NCI-H187 (cell line): ENCODE data around the gene SERPINB7.

Experiments used
- DNase-seq, 2 experiments: peaks; one replicate each; lab custom pipeline; 2025; lab: John Stamatoyannopoulos, UW

The SERPINB7 gene

DNA sequence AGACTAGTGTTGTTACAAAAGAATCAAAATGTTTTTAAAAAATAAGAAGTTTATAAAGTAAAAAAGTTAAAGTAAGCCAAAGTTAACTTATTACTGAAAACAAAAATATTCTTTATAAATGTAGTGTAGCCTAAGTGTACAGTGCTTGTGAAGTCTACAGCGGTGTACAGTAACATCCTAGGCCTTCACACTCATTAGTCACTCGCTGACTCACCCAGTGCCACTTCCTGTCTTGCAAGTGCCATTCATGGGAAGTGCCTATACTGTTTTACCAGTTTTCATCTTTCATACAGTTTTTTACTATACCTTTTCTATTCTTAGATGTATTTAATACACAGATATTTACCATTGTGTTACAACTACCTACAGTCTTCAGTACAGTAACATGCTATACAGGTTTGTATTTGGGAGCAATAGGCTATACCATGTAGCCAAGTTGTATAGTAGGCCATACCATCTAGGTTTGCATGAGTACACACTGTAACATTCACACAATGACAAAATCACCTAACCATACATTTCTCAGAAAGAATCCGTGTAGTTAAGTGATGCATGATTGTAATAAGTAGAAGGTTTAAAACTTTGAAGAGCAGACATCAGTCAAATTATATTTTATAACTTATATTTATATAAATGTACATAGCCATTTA lies 13.4 kb downstream of the SERPINB7 start:
- DNase-seq, result no peak

DNA sequence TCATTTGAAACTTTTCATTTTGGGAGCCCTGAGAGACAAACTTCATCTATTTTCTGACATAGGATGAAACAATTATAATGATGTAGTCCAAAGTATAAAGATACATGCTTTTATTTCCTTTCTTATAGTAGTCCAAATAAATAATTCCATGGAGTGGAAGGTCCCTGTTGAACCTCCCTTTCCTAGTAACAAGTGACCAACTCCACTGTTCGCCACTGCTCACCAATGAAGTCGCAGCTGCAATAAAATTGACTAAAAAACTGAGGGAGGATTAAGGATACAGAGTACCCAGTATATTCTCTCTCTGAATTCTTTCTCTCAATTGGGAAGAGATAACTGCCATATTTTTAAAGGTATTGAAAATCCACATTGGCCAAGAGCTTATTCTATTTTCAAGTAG lies 14.1 kb downstream of the SERPINB7 start:
- DNase-seq, result no peak

DNA sequence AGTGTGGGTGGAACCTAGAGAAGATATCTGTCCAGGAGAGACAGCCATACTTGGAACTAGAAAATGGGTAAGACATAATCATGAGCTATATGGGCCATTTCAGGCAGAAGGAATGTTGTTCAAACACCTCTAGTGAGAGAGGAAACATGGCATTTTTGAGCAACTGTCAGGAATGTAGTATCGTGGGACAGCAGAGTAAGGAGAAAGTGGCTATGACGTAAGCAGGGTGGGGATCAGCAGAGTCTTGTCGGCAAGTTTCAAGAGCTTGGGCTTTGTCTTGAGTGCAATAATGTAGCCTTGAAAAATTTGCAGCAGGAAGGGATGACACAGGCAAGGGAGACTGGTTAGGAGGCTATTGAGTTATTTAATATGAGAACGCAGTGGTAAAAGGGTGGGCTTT lies 20.4 kb downstream of the SERPINB7 start:
- DNase-seq, result no peak

DNA sequence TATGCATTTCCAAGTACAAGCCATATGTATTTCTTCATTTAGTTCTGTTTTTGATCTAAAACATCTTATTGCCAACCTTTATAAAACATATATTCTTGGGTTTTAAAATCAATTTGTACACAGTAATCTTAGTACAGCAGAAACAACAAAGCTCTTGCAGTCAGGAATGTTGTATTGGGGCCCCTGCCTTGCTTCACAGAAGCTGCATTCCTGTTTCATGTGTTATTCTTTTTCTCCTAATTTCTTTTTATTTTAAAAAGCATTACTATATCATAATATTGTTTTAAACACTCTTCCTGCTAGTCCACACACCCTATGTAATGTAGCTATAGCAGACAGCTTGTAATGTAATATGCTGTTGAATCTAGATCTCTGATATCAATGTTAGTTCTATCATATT lies 24.0 kb downstream of the SERPINB7 start:
- DNase-seq, result no peak

DNA sequence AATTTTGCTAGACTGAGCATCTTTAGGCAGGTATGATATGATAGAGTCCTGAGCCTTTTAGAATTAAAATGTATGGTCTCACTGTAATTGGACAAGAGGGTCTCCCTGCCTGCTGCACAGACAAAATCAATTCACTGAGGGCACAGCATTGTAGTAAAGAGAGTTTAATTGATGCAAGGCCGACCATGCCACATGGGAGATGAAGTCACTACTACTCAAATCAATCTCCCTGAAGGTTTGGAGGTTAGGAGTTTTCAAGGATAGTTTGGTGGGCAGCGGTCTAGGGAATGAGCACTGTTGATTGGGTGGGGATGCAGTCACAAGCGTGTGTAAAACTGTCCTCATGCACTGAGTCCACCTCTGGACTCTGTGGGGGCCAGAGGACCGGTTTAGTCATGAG lies 26.1 kb downstream of the SERPINB7 start:
- no peak for DNase-seq

DNA sequence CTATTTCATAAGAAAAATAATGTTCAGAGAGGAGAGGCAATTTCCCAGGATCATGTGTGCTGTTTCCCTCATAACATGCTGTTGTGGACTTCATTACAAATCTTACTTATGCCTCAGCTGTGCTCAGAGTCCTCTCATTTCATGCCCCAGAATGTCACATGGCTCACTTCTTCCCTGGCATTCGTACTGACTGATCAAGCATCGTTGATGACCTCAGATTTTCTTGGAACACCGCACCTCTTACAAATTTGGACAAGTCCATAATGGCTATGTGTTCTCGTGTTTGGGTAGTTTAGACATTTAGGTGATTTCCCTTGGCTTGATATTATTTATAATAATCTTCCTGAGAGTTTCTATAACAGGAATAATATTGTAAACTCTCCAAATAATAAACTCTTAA lies 32.9 kb downstream of the SERPINB7 start:
- DNase-seq, result no peak

DNA sequence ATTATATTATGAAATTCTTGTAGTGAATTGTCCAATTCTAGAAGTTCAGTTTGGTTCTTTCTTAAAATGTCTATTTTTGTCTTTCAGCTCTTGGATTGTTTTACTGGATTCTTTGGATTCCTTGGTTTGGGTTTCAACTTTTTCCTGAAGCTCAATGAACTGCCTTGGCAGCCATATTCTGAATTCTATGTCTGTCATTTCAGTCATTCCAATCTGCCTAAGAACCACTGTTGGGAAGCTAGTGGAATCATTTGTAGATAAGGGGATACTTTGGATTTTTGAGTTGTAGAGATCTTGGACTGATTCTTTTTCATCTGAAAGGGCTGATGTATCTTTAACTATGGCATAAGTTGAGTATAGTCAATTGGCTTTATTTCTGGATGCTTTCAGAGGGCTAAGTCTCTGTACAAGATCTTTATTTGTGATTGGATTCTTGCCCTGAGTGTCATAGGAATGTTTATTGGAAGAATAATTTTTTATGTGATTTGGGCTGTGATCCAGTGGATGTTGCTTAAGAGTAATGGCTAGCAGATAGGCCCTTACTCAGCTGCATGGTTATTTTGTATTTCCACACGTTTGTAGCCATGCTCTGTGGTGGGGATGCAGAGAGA lies 42.3 kb downstream of the SERPINB7 start:
- DNase-seq, result no peak

DNA sequence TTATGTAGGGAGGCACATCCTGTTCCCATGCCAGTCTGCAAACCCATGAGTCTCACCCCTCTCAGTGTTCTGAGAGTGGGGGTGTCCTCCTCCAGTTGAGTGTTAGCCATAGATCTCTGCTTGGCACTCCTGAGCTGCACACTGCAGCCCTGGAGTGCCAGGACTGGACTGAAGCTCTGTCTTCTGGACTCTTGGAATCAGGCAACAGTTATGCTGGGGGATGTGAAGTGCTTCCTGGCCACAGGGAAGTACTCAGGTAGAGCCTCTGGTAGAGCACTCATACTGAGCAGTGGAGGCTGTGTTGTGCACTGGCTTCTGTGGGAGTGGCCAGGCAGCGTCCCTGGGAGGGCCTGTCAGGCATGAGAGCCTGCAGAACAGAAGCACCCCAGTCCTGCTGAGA lies 43.0 kb downstream of the SERPINB7 start:
- no peak for DNase-seq

DNA sequence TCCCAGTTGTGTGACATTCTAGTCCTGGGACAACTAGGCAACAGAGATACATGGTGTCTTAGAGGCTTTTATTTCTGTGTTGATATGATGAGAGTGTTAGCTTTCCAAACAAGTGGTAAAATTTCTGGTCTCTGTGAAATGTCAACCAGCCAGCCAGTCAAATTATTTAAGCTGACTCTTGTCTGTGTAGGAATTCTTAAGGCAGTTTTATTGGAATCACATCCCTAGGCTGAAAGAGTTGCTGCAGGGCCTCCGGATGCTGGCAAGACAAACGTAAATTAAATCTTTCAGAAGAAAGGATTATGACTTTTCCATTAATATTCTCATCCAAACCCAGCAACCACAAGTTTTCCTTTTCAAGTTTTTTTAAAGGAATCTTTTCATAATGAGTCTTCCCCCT lies 44.6 kb downstream of the SERPINB7 start:
- DNase-seq, result no peak

DNA sequence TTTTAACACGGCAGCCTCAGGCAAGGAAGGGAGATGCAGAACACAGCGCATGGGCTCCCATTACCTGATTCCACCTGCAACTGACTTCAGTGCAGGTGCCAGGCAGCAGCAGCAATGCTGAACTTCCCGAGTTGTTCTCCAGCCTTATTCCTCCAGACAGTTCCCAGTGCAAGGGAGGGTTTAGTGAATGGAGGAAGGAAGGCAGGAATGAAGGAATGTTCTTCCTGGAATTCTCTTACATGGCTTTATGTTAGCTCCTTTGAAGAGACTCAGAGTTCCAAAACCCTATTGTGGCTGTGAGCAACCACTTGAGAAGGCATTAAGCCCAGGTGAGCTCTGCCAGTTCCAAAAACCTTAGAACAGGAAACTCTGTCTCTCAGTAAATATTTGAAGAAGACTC lies 45.5 kb downstream of the SERPINB7 start:
- no peak for DNase-seq

DNA sequence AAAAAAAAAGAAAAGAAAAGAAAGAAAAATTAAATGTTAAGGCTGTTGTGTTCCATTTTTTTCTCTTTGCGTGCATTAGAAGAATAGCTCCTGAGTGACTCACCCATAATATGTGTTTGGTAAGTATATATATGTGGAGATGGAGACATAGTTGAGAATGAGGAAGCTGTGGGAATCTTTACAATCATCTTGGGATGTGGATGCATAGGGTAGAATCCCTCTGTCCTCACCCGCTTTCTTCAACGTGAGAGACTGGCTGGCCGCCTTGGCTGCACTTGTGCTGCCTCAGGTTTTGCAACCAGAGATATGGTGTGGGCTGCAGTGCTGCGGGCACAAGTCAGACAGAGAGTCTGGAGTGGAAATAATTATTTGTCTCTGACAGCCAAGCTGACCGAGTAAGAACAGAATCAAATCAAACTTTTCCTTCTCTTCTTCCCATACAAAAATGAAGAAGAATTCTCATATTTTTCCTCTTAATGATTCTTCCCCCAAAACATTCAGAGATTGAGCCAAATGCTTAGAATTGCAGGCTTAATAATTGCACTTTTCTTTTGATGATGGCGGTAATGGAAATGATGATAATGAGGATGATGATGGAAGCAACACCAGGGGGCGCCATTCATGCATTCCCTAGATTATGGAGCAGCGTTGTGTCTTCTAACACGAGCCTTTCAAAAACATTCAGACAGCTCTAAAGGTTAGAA lies 48.5 kb downstream of the SERPINB7 start:
- DNase-seq, result no peak

DNA sequence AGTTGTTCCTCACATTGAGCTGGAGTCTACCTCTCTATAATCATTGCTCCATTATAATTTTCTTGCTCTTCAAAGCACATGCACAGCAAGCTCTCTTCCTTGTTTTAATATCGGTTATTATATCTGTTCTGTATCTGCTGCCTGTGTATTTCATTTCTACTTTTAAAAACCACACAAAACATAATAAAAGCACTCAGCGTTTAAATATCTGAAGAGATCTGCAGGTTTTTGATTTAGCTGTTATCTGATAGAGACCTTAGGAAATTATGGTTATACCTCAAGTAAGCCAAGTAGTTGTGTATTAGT lies 49.0 kb downstream of the SERPINB7 start:
- no peak for DNase-seq

DNA sequence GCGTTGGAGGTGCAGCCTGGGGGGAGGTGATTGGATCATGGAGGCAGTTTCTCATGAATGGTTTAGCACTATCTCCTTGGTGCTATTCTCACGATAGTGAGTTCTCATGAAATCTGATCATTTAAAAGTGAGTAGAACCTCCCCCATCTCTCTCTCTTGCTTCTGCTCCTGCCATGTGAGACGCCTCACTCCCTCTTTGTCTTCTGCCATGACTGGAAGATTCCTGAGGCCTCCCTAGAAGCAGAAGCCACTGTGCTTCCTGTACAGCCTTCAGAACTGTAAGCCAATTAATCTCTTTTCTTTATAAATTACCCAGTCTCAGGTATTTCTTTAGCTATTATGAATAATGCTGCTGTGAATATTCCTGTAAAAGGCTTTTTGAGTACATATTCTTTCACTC lies 52.9 kb downstream of the SERPINB7 start:
- DNase-seq, result no peak

DNA sequence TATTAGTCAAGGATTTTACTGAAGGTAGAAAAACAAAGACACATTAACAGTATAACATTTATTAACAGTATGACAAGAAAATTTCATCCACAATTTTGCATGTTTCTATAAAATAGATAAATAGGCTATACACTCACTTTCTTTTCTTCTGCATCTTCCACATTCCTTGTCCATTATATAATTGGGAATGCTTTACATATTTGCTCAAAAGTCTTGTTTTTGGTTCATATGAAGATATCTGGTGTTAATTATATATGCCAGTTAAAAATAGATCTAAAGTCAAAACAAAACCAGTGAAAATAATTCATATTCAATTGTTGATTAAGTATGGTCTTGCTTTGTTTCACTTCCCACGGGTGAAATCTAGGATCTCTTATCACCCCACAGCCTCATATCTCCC lies 53.4 kb downstream of the SERPINB7 start:
- no peak for DNase-seq

DNA sequence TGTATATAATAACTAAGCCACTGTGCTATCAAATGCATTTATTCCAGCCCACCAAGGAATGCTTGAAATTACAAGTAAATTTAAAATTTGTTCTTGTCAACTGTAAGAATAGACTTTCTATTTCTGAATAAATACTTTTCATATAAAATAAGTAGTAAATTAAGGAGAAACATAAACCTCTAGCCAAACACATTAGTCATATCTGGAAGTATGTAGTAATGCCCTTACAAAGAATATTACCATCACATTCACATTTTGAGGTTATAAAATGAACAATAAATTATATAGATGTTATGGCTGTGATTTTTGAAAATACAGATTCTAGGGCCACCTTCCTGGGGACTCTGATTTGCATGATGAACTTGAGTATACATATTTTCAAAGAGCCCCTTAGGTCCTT lies 54.7 kb downstream of the SERPINB7 start:
- DNase-seq, result no peak

DNA sequence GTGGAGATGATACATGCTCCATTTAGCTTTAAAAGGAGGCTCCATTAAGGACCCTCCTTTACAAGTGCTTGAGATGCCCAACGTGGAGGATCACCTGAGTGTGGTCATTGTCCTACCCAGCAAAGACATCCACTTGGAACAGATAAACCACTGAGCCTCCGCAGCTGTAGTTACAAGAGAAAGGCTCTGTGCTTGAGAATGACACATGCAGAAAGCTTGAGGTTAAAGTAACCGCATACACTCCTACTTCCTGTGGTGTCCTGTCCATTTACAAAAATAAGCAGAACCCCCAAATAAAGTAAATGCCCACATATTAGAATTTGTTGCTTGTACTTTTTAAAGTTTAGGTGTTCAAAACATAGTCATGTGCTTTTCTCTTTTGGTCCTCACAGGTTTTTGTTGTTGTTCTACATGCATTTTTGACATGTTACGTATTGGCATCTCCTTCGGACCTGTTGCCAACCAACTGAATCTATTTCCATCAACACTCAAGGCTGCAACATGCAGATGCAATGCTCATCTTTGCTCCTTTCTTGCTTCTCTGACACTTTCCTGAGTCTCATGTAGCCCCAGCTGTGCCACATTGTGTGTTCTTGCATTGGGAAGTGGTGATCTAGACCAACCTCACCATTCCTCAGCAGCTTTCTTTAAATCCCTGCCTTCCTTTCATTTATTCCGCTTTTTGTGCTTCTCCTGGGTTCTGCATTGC lies 56.0 kb downstream of the SERPINB7 start:
- peak; percentile 12 to 60 for DNase-seq

DNA sequence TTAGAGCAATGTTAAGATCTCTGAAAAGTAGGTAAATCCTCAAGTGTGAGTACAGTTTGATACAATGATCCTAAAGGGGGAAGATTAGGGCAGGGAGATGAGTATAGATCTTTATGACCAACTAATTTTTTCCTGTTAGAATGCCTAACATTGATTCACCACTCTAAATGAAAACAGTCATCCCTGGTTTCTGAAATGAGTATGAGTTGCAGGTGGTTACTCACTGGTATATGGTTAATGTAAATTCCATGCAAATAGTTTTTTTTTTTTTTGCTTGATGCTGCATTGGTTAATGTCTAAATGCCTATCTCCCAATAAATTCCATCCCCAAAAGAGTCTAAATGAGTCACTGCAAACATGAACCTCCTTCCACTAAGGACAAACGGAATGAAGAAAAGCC lies 57.3 kb downstream of the SERPINB7 start:
- no peak for DNase-seq

DNA sequence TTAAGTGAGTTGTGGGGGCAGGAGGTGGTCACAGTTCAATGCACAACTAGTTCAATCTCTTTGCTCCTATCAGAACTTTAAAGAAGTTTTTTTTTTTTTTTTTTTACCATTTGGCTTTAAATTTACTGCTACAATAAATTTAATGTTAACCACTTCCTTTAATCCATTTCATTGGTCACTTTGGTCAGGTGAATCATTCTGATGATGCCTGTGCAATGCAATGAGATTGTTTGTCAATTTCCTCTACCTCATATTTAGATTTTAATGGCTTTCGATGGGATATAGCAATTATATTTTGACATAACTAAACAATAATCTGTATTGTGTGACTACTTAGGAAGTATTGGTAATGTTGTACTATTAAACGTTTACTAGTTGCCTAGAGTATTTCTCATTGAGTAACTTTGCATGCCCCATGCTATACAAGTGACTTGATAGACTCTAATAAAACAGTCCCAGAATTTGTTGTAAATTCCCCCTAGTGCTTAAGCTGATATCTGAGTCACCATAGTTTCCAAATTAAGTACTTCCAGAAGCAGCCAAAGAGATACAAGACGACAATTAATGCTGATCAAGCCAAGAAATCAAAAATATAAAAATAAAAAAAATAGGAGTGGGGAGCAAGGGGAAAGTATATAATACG lies 59.4 kb downstream of the SERPINB7 start:
- DNase-seq, result no peak

DNA sequence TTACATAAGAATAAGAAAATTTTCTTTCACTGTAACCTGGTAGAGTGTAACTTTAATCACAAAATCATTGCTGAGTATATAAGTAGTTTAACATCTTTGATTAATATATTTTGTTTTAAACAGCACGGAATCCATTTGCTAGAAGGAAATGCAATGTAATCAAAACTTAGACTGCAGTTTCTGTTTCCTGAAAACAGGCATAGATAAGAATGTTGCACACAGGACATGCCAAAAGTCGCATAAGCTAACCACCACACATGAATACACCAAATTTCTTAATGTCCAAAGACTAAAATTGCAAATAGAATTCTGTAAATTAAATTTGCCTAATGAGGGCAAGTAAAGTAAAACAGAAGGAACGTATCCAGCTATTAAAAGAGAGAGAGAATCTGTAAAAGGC lies 61.2 kb downstream of the SERPINB7 start:
- no peak for DNase-seq

DNA sequence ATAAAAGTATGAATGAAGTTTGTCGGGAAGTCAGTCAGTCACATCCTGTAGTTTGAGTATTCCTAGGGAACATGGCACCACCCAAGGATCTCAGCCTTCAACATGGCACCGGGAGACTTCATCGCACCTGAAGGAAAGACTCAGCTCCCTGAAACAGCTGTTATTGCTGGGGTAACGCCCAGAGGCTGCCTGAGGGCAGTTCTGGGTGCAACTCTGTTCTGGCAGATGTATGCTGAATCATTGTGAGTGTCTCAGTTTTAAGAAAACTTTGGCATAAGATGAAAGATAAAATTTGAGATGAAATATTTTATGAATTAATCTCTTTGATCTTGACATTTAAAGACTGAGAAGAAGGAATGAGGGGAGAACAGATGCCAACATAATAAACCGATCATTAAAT lies 62.4 kb downstream of the SERPINB7 start:
- DNase-seq, result no peak

DNA sequence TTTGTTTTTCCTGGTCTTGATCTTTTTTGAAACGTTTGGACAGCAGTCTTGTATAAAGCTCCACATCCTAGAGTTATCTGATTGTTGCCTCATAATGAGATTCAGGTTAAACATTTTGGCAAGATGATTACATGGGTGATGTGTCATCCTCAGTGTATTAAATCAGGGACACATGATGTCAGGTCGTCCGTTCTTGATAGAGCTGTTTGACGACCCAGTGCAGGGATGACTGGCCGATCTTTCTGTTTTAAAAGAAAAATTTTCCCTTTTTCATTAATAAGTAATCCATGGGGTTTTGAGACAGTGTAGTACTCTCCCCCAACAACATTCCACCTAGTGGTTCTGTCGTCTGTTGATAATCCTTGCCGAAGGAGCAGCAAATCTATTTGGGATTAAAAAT lies 67.8 kb downstream of the SERPINB7 start:
- DNase-seq, result no peak

DNA sequence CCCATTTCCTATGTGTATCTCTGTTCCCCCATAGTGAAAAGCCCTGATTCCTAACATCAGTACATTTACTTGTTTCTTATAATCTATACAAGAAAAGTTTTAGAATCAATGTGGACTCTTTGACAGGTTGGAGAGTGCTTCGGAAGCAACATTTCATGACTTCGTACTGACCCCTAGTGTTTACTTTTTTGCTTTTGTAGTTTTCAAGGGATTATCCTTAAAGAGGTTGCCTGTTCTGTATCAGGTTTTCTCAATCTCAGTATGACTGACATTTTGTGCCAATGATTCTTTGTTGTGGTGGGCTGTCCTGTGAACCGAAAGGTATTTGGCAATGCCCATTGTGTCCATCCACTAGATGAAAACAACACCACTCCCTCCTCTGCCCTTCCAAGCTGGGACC lies 69.0 kb downstream of the SERPINB7 start:
- DNase-seq, result peak in 1 of 2 experiments; percentile 3

DNA sequence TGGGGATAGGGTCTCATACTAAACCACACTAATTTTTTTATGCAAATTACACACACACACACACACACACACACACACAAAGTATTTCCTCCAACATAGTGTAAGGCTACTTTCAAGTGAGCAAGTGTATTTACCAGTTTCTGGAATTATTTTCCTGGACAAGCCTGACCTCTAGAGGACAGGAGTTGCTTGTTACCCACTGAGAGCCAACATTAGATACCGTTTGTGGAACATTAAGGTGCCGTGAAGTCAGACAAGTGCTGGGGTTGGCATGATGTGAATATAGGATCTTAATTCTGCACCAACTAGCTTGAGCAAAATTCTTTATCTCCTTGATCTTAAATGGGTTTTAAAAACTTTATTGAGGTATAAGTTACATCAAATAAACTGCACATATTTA lies 72.9 kb downstream of the SERPINB7 start:
- no peak for DNase-seq
